ENCODE results near the gene HOXC13. TPM values are rescaled to one million over a fixed set of nuclear protein-coding genes. Genes with fewer than 3 reads are reported as not detected.

The HOXC13 gene
- total RNA-seq, 1 experiment from 2014 or later: 0.09 TPM

- no peak overlapping the region for H3K27ac Mint-ChIP-seq
- POLR2A ChIA-PET: interaction anchor here (1.6 kb wide), 1 partner anchor 13 kb away, joined by 4 read pairs; the partner anchor contains the start of gene HOXC13
- no peak for TF ChIP-seq ATF3 (CRISPR knock-in tag; conservative IDR thresholded peaks at IDR 0.05)
- no peak for TF ChIP-seq ZMAT4 (CRISPR knock-in tag; IDR thresholded peaks at IDR 0.05)
- no peak for TF ChIP-seq PREB (CRISPR knock-in tag; IDR thresholded peaks at IDR 0.05; ENCODE audit: borderline replicate concordance)
- TF ChIP-seq ZNF423 (CRISPR knock-in tag; IDR thresholded peaks at IDR 0.05): no peak
- no peak for TF ChIP-seq NFE2L1 (CRISPR knock-in tag; IDR thresholded peaks at IDR 0.05)
- TF ChIP-seq IRF2 (CRISPR knock-in tag; IDR thresholded peaks at IDR 0.05; ENCODE audit: borderline replicate concordance, low read depth): no peak
- TF ChIP-seq HMGA2 (CRISPR knock-in tag; IDR thresholded peaks at IDR 0.05): no peak
- TF ChIP-seq SP1 (CRISPR knock-in tag; conservative IDR thresholded peaks at IDR 0.05): no peak
- TF ChIP-seq MXD4 (CRISPR knock-in tag; IDR thresholded peaks at IDR 0.05; ENCODE audit: borderline replicate concordance): no peak
- TF ChIP-seq FOXJ3 (CRISPR knock-in tag; IDR thresholded peaks at IDR 0.05; ENCODE audit: borderline replicate concordance): no peak
- no peak for TF ChIP-seq MLX (CRISPR knock-in tag; IDR thresholded peaks at IDR 0.05)
- TF ChIP-seq ERG (CRISPR knock-in tag; IDR thresholded peaks at IDR 0.05): no peak
- no peak for TF ChIP-seq ATF2 (CRISPR knock-in tag; IDR thresholded peaks at IDR 0.05; ENCODE audit: borderline replicate concordance, low read depth)
- TF ChIP-seq ZNF532 (CRISPR knock-in tag; IDR thresholded peaks at IDR 0.05; ENCODE audit: borderline replicate concordance): no peak
- TF ChIP-seq ZNF317 (CRISPR knock-in tag; IDR thresholded peaks at IDR 0.05; ENCODE audit: borderline replicate concordance, low read depth): no peak
- no peak for TF ChIP-seq NFATC4 (CRISPR knock-in tag; IDR thresholded peaks at IDR 0.05)
- no peak for TF ChIP-seq E2F4 (CRISPR knock-in tag; IDR thresholded peaks at IDR 0.05; ENCODE audit: borderline replicate concordance, low read depth)
- peaks cover 100% of the 10 kb centered on the region for H3K27me3 Mint-ChIP-seq (ENCODE audit: low read depth)
- DNase-seq (ENCODE audit: low spot score) (no peak), ATAC-seq (no peak)
- H3K36me3 Mint-ChIP-seq: no peaks in the 10 kb centered on the region
- no peak overlapping the region for H3K4me3 Mint-ChIP-seq
- CTCF ChIA-PET: interaction anchor here (0.6 to 4.9 kb wide), 9 partner anchors 11 to 205 kb away, joined by 3 to 26 read pairs (median 10); partner anchors contain the start of genes HOXC10 and HOXC5
- H3K4me1 Mint-ChIP-seq: peaks cover 26% of the 10 kb centered on the region
- H3K9me3 Mint-ChIP-seq: no peaks in the 10 kb centered on the region
Measured at GRCh38 chr12:53950789-53951576, 12.4 kb downstream of the HOXC13 start.
